ENCODE measurements around the gene SKP1.

The SKP1 gene

DNA sequence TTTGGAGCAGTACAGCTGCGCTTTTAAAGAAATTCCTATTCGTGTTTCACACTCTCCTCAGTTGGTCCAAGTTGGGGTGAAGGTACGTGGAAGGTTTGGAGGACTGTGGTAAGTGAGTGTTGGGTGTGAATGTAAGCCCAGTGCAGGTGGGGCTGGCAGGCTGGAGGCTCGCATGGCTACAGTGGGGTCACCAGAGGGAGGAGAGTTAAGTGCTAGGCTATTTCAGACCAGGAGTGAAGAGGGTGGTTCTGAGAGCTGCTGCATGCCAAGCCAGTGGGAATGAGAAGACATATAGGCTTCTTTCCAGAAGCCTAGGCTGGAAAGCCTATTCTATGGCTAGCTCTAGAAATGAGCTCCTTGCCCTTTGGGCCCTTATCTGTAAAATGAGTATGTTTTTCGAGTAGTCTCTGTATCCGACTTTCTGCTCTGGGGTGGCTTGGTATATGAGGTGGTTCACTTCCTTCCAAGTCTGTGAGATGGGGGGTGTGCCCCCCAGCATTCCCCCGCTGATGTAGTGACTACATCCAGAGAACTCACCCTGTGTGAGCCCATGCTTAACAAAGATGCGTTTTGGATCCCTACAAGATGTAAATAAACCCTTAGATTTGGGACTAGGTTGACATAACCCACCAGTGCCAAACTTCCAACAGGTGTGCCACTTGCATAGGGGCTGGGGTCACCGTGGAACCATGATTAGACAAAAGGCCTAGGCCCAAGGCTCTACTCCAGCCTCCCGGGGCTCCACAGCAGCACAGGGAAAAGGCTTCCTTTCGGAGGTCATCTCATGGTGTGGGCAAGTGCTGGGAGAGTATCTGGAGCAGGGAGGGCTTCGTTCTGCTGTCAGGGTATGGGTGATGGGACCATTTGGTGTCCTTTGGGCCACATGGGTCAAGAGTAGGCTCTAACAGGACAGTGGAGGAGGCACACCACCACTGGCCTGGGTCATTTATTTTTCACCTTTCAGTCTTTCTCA is 59.7 kb downstream of the SKP1 start:
- TF ChIP-seq, protein P1, sequence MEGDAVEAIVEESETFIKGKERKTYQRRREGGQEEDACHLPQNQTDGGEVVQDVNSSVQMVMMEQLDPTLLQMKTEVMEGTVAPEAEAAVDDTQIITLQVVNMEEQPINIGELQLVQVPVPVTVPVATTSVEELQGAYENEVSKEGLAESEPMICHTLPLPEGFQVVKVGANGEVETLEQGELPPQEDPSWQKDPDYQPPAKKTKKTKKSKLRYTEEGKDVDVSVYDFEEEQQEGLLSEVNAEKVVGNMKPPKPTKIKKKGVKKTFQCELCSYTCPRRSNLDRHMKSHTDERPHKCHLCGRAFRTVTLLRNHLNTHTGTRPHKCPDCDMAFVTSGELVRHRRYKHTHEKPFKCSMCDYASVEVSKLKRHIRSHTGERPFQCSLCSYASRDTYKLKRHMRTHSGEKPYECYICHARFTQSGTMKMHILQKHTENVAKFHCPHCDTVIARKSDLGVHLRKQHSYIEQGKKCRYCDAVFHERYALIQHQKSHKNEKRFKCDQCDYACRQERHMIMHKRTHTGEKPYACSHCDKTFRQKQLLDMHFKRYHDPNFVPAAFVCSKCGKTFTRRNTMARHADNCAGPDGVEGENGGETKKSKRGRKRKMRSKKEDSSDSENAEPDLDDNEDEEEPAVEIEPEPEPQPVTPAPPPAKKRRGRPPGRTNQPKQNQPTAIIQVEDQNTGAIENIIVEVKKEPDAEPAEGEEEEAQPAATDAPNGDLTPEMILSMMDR (IDR thresholded peaks at IDR 0.05; ENCODE audit: control extremely low read depth, extremely low read depth, low read depth, missing control alignments) = no peak
- POLR2A ChIA-PET = interaction anchor here (0.9 kb wide), 1 partner anchor 8 kb away, joined by 5 read pairs; no protein-coding TSS in a partner anchor
- CTCF ChIA-PET = interaction anchor here (15.2 kb wide), 1 partner anchor 77 kb away, joined by 111 read pairs; no protein-coding TSS in a partner anchor
- no peak for DNase-seq (ENCODE audit: extremely low spot score)

GRCh38 chr5:134116286-134116685 is 60.5 kb downstream of the SKP1 start:
- ChIA-PET POLR2A (interaction anchor here (0.9 kb wide), 1 partner anchor 9 kb away, joined by 5 read pairs; no protein-coding TSS in a partner anchor), CTCF (interaction anchor here (15.2 kb wide), 1 partner anchor 76 kb away, joined by 111 read pairs; no protein-coding TSS in a partner anchor)
- DNase-seq (ENCODE audit: extremely low spot score) = no peak
- TF ChIP-seq, protein P1 (IDR thresholded peaks at IDR 0.05; ENCODE audit: control extremely low read depth, extremely low read depth, low read depth, missing control alignments) = no peak

DNA sequence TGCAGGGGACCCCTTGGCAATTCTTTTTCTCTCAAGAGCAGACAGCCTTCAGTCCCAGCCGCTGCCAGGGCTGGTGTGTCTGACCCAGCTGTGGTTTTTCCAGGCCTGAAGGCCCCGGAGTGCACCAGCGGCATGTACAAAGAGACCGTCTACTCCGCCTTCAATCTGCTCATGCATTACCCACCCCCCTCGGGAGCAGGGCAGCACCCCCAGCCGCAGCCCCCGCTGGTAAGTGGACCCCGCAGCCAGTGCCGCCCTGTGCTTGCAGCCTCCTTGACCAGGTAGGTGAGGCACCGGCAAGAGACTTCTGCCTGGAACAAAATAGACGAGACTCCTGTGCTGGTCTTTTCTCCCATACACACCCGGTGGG is 61.0 kb downstream of the SKP1 start:
- POLR2A ChIA-PET = interaction anchor here (0.9 kb wide), 1 partner anchor 10 kb away, joined by 5 read pairs; no protein-coding TSS in a partner anchor
- DNase-seq (ENCODE audit: extremely low spot score) = no peak
- TF ChIP-seq, protein P1 (IDR thresholded peaks at IDR 0.05; ENCODE audit: control extremely low read depth, extremely low read depth, low read depth, missing control alignments) = no peak
- CTCF ChIA-PET = interaction anchor here (15.2 kb wide), 1 partner anchor 75 kb away, joined by 111 read pairs; no protein-coding TSS in a partner anchor

GRCh38 chr5:134114886-134115805 is 61.6 kb downstream of the SKP1 start:
- DNase-seq (ENCODE audit: extremely low spot score) = peak; percentile 50
- CTCF ChIA-PET = interaction anchor here (15.2 kb wide), 1 partner anchor 75 kb away, joined by 111 read pairs; no protein-coding TSS in a partner anchor
- TF ChIP-seq, protein P1 (IDR thresholded peaks at IDR 0.05; ENCODE audit: control extremely low read depth, extremely low read depth, low read depth, missing control alignments) = no peak
- POLR2A ChIA-PET = interaction anchor here (0.7 to 1.6 kb wide), 5 partner anchors 10 to 117 kb away, joined by 3 to 7 read pairs (median 5); no protein-coding TSS in a partner anchor

DNA sequence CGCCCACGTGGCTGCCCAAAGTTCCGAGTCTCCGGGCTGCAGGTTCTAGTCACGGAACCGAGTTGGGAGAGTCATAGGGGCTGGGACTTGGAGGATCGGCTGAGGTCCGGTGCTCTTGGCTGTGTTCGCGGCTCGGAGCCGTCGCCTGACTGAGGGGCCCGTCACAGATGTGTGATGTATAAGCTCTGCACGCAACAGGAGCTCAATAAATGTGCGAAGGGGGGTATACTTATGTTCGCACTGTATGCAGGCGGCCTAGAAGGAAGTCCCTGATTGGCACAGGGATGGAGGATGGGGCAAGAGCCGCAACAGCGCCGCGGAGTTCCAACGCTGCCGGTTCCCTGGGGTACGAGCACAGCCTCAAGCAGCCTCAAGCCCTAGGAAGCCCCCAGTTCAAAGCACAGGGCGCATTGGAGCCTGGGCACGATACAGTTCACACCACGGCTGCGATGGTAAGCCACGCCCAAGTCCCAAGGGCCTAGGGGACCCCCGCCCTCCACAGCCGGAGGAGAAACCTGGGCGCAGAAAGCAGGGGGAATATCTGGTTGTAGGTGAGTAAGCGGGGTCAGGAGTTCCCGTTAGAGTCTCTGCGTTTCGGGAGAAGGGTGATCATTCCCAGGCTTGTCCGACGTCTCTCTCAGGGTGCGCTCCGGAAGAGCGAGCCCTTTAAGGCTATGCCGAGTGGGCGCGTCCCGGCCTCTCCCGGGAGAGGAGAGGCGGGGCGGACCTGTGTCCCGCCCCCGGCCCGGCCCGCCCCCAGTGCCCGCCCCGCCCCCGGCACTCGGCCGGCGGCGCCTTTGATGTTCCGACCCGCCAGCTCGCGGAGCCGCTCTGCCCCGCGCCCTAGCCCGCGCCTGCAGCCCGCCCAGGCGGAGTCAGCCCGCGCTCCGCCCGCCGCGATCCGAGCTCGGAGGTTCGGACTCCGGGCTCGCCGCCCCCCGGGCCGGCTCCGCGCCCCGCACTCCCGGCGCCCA is 62.6 kb downstream of the SKP1 start, which contains the start of gene TCF7:
Gene TCF7 (plus strand): TSS at position 780 of the 974 bp plus-strand sequence. CDS start 226 bp downstream, outside the sequence.
- POLR2A ChIA-PET = interaction anchor here (0.7 to 1.6 kb wide), 7 partner anchors 9 to 116 kb away, joined by 3 to 7 read pairs (median 4); no protein-coding TSS in a partner anchor

More for the DNA sequence above, 62.6 kb downstream of the SKP1 start, which contains the start of gene TCF7:
- TF ChIP-seq, protein P1 (IDR thresholded peaks at IDR 0.05; ENCODE audit: control extremely low read depth, extremely low read depth, low read depth, missing control alignments) = no peak
- DNase-seq (ENCODE audit: extremely low spot score) = peak; percentile 94
- CTCF ChIA-PET = interaction anchor here (1.4 kb wide), 1 partner anchor 42 kb away, joined by 5 read pairs; no protein-coding TSS in a partner anchor
